Measurements from ENCODE around the gene PHLPP2.
A peak's percentile ranks its signal among the peaks of the same experiment; 100 is the strongest.
"Not testable (repeated sequence)": the region's sequence is repeated elsewhere in the genome, so short reads cannot be mapped to it uniquely, and the experiment has no call there.

PHLPP2 gene

GRCh38 chr16:71629278-71630016 lies 95.1 kb downstream of the PHLPP2 start:
- H3K4me1 Mint-ChIP-seq = peaks cover 0 to 4% of the 10 kb centered on the region in 2 donors
- DNase-seq = no peak
- H3K27ac Mint-ChIP-seq = no peak overlapping the region
- H3K4me3 Mint-ChIP-seq = no peak overlapping the region
- peaks cover 14 to 23% of the 10 kb centered on the region in 2 donors for H3K27me3 Mint-ChIP-seq
- no peak for ATAC-seq (replicated peaks)
- H3K36me3 Mint-ChIP-seq = no peaks in the 10 kb centered on the region
- H3K9me3 Mint-ChIP-seq = no peaks in the 10 kb centered on the region

GRCh38 chr16:71628810-71629209 lies 95.7 kb downstream of the PHLPP2 start:
- Mint-ChIP-seq H3K4me3 (no peak overlapping the region), H3K27me3 (peaks cover 14 to 23% of the 10 kb centered on the region in 2 donors), H3K9me3 (no peaks in the 10 kb centered on the region), H3K4me1 (peaks cover 0 to 4% of the 10 kb centered on the region in 2 donors), H3K36me3 (no peaks in the 10 kb centered on the region), H3K27ac (no peak overlapping the region)
- no peak for DNase-seq
- no peak for ATAC-seq (replicated peaks)

- no peaks in the 10 kb centered on the region for H3K36me3 Mint-ChIP-seq
- no peaks in the 10 kb centered on the region for H3K9me3 Mint-ChIP-seq
- no peak overlapping the region for H3K27ac Mint-ChIP-seq
- ATAC-seq (replicated peaks) (no peak), DNase-seq (no peak)
- peaks cover 0 to 4% of the 10 kb centered on the region in 2 donors for H3K4me1 Mint-ChIP-seq
- peaks cover 14 to 23% of the 10 kb centered on the region in 2 donors for H3K27me3 Mint-ChIP-seq
- no peak overlapping the region for H3K4me3 Mint-ChIP-seq
These were observed 96.7 kb downstream of the PHLPP2 start for GRCh38 chr16:71627731-71628181.

- Mint-ChIP-seq H3K27me3 (peaks cover 14 to 23% of the 10 kb centered on the region in 2 donors), H3K4me1 (peaks cover 0 to 4% of the 10 kb centered on the region in 2 donors), H3K36me3 (no peaks in the 10 kb centered on the region), H3K4me3 (peak overlapping the region; percentile 70 to 71), H3K9me3 (no peaks in the 10 kb centered on the region), H3K27ac (no peak overlapping the region)
- no peak for DNase-seq
- ATAC-seq (replicated peaks) = peak; percentile 27 to 33
These were observed 97.7 kb downstream of the PHLPP2 start for GRCh38 chr16:71626858-71627213.

- peak within 1 kb of the TSS; percentile 70 to 71 for H3K4me3 Mint-ChIP-seq
- no peaks in the 10 kb centered on the region for H3K36me3 Mint-ChIP-seq
- no peak for DNase-seq
- H3K27me3 Mint-ChIP-seq = peaks cover 15 to 25% of the 10 kb centered on the region in 2 donors
- ATAC-seq (replicated peaks) = peak; percentile 23 to 25
- no peaks in the 10 kb centered on the region for H3K9me3 Mint-ChIP-seq
- no peak within 1 kb of the TSS for H3K27ac Mint-ChIP-seq
- peaks cover 0 to 4% of the 10 kb centered on the region in 2 donors for H3K4me1 Mint-ChIP-seq
These were observed 98.3 kb downstream of the PHLPP2 start, which contains the start of gene MARVELD3 for GRCh38 chr16:71626018-71626857. Gene MARVELD3, plus strand, starts transcription at chr16:71626184. Its CDS starts 46 bp downstream, at chr16:71626230.

- Mint-ChIP-seq H3K9me3 (no peaks in the 10 kb centered on the region), H3K27ac (no peak overlapping the region), H3K36me3 (no peaks in the 10 kb centered on the region), H3K4me1 (peaks cover 0 to 4% of the 10 kb centered on the region in 2 donors), H3K4me3 (peak overlapping the region; percentile 48 to 70), H3K27me3 (peaks cover 22 to 34% of the 10 kb centered on the region in 2 donors)
- ATAC-seq (replicated peaks) = no peak
- DNase-seq = no peak
These were observed 99.2 kb downstream of the PHLPP2 start for GRCh38 chr16:71625113-71625850.

GRCh38 chr16:71623597-71623996 lies 100.9 kb downstream of the PHLPP2 start:
- peaks cover 24 to 37% of the 10 kb centered on the region in 2 donors for H3K27me3 Mint-ChIP-seq
- H3K4me3 Mint-ChIP-seq = no peak overlapping the region
- ATAC-seq (replicated peaks) (peak in 1 of 2 donors; percentile 36), DNase-seq (no peak)
- H3K27ac Mint-ChIP-seq = no peak overlapping the region
- no peaks in the 10 kb centered on the region for H3K9me3 Mint-ChIP-seq
- peaks cover 0 to 4% of the 10 kb centered on the region in 2 donors for H3K4me1 Mint-ChIP-seq
- H3K36me3 Mint-ChIP-seq = no peaks in the 10 kb centered on the region

GRCh38 chr16:71622088-71622487 lies 102.4 kb downstream of the PHLPP2 start:
- H3K27ac Mint-ChIP-seq = no peak overlapping the region

GRCh38 chr16:71618429-71618828 lies 106.1 kb downstream of the PHLPP2 start:
- no peaks in the 10 kb centered on the region for H3K9me3 Mint-ChIP-seq
- no peak for ATAC-seq (replicated peaks)

More at GRCh38 chr16:71622088-71622487, 102.4 kb downstream of the PHLPP2 start:
- DNase-seq = no peak
- no peak for ATAC-seq (replicated peaks)
- peaks cover 19 to 32% of the 10 kb centered on the region in 2 donors for H3K27me3 Mint-ChIP-seq
- peaks cover 0 to 4% of the 10 kb centered on the region in 2 donors for H3K4me1 Mint-ChIP-seq
- H3K36me3 Mint-ChIP-seq = no peaks in the 10 kb centered on the region
- no peak overlapping the region for H3K4me3 Mint-ChIP-seq
- H3K9me3 Mint-ChIP-seq = no peaks in the 10 kb centered on the region

GRCh38 chr16:71614956-71615355 lies 109.5 kb downstream of the PHLPP2 start:
- not testable (repeated sequence) for ATAC-seq (replicated peaks); H3K36me3 Mint-ChIP-seq; H3K9me3 Mint-ChIP-seq; H3K4me3 Mint-ChIP-seq; H3K27ac Mint-ChIP-seq; DNase-seq
- H3K27me3 Mint-ChIP-seq = peaks cover 4 to 34% of the 10 kb centered on the region in 2 donors
- peaks cover 6 to 12% of the 10 kb centered on the region in 2 donors for H3K4me1 Mint-ChIP-seq

More at GRCh38 chr16:71618429-71618828, 106.1 kb downstream of the PHLPP2 start:
- Mint-ChIP-seq H3K36me3 (no peaks in the 10 kb centered on the region), H3K4me3 (no peak overlapping the region), H3K27ac (no peak overlapping the region), H3K27me3 (peaks cover 13 to 44% of the 10 kb centered on the region in 2 donors), H3K4me1 (no peaks in the 10 kb centered on the region)
- DNase-seq = no peak

GRCh38 chr16:71610936-71611871 lies 113.3 kb downstream of the PHLPP2 start:
- DNase-seq (peak; percentile 69), ATAC-seq (replicated peaks) (peak; percentile 66 to 73)
- Mint-ChIP-seq H3K4me3 (peak overlapping the region in 1 of 2 donors; percentile 59), H3K4me1 (peaks cover 9 to 29% of the 10 kb centered on the region in 2 donors), H3K27ac (peak overlapping the region; percentile 11), H3K27me3 (peaks cover 0 to 18% of the 10 kb centered on the region in 2 donors), H3K36me3 (no peaks in the 10 kb centered on the region), H3K9me3 (no peaks in the 10 kb centered on the region)

- no peaks in the 10 kb centered on the region for H3K9me3 Mint-ChIP-seq
- peaks cover 0 to 10% of the 10 kb centered on the region in 2 donors for H3K27me3 Mint-ChIP-seq
- H3K4me1 Mint-ChIP-seq = peaks cover 9 to 29% of the 10 kb centered on the region in 2 donors
- DNase-seq (no peak), ATAC-seq (replicated peaks) (no peak)
- peak overlapping the region; percentile 69 for H3K27ac Mint-ChIP-seq
- H3K4me3 Mint-ChIP-seq = no peak overlapping the region
- no peaks in the 10 kb centered on the region for H3K36me3 Mint-ChIP-seq
These were observed 114.1 kb downstream of the PHLPP2 start for GRCh38 chr16:71610447-71610846.

- no peaks in the 10 kb centered on the region for H3K36me3 Mint-ChIP-seq
These were observed 115.4 kb downstream of the PHLPP2 start for GRCh38 chr16:71609066-71609465.

More at GRCh38 chr16:71609066-71609465, 115.4 kb downstream of the PHLPP2 start:
- Mint-ChIP-seq H3K27ac (peak overlapping the region; percentile 97), H3K9me3 (no peaks in the 10 kb centered on the region), H3K4me1 (peaks cover 9 to 29% of the 10 kb centered on the region in 2 donors), H3K27me3 (peaks cover 0 to 3% of the 10 kb centered on the region in 2 donors), H3K4me3 (no peak overlapping the region)
- ATAC-seq (replicated peaks) (no peak), DNase-seq (no peak)
